Activated CD4-positive, alpha-beta memory T cell treated with anti-CD3 and anti-CD28 coated beads for 36 hours (primary cell): Measurements from ENCODE around the gene C1orf198. TPM values are rescaled to one million over a fixed set of nuclear protein-coding genes. Genes with fewer than 3 reads are reported as not detected.
A peak's percentile ranks its signal among the peaks of the same experiment; 100 is the strongest.

Experiments used
- CTCF ChIA-PET: fragments of 350-600 bp; sonication (Branson Sonifier 250); formaldehyde crosslinking; loops from one replicate; lab custom pipeline; 2021; ENCODE audit warnings: antibody characterized with exemption, inconsistent platforms; lab: Charles Lee
- POLR2A ChIA-PET: fragments of 350-600 bp; sonication (Branson Sonifier 250); formaldehyde crosslinking; loops from one replicate; lab custom pipeline; 2021; ENCODE audit warnings: antibody characterized with exemption; lab: Charles Lee
- DNase-seq: peaks from one replicate; pipeline ENCODE4 v3.0.0-alpha.2; 2020
- H3K27ac Mint-ChIP-seq: one replicate; pipeline ENCODE4 v1.8.0; 2021; ENCODE audit warnings: mixed read lengths
- H3K27me3 Mint-ChIP-seq: one replicate; pipeline ENCODE4 v1.8.0; 2021; ENCODE audit warnings: mixed read lengths
- H3K36me3 Mint-ChIP-seq: one replicate; pipeline ENCODE4 v1.8.0; 2021; ENCODE audit warnings: mixed read lengths
- H3K4me1 Mint-ChIP-seq: one replicate; pipeline ENCODE4 v1.8.0; 2021; ENCODE audit warnings: low read depth, mixed read lengths
- H3K4me3 Mint-ChIP-seq: one replicate; pipeline ENCODE4 v1.8.0; 2021; ENCODE audit warnings: mild to moderate bottlenecking, mixed read lengths
- H3K9me3 Mint-ChIP-seq: one replicate; pipeline ENCODE4 v1.8.0; 2021; ENCODE audit warnings: mixed read lengths
- intact Hi-C: fragments of 100-400 bp; cut with micrococcal nuclease; formaldehyde crosslinking; loops from one replicate; pipeline ENCODE4 v1.15.1; 2023
- total RNA-seq, 2 experiments: library from RNA; stranded (reverse); gene quantifications; one replicate each; pipeline ENCODE4 v1.2.3, GENCODE V29; 2021

C1orf198 gene
- total RNA-seq, 2 experiments from 2014 or later, result 6.4 to 7.2 TPM

GRCh38 chr1:230866171-230867070, 1.9 kb downstream of the C1orf198 start:
- no peak for DNase-seq
- intact Hi-C loops, result loop anchor here (2.0 to 5.0 kb wide), 2 partner anchors 111 to 224 kb away; partner anchors contain the start of genes ARV1, COG2 and TTC13
- ChIA-PET POLR2A (interaction anchor here (0.7 kb wide), 1 partner anchor 53 kb away, joined by 5 read pairs; no protein-coding TSS in a partner anchor), CTCF (interaction anchor here (1.1 kb wide), 2 partner anchors 225 to 228 kb away, joined by 3 read pairs; no protein-coding TSS in a partner anchor)
- peaks cover 17% of the 10 kb centered on the region for H3K27me3 Mint-ChIP-seq
- H3K4me1 Mint-ChIP-seq, result peaks cover 33% of the 10 kb centered on the region
- H3K9me3 Mint-ChIP-seq, result no peaks in the 10 kb centered on the region
- H3K27ac Mint-ChIP-seq, result no peak overlapping the region
- H3K36me3 Mint-ChIP-seq, result no peaks in the 10 kb centered on the region
- peak overlapping the region; percentile 82 for H3K4me3 Mint-ChIP-seq

GRCh38 chr1:230865062-230865817, 3.1 kb downstream of the C1orf198 start:
- Mint-ChIP-seq H3K27me3 (peaks cover 13% of the 10 kb centered on the region), H3K9me3 (no peaks in the 10 kb centered on the region), H3K36me3 (no peaks in the 10 kb centered on the region), H3K4me1 (peaks cover 35% of the 10 kb centered on the region), H3K4me3 (no peak overlapping the region), H3K27ac (no peak overlapping the region)
- DNase-seq, result no peak
- intact Hi-C loops, result loop anchor here (5.0 kb wide), 1 partner anchor 112 kb away; the partner anchor contains the start of genes ARV1 and TTC13
- ChIA-PET POLR2A (no interaction called here), CTCF (no interaction called here)

GRCh38 chr1:230864441-230864840, 3.9 kb downstream of the C1orf198 start:
- CTCF ChIA-PET, result no interaction called here
- H3K36me3 Mint-ChIP-seq, result no peaks in the 10 kb centered on the region
- POLR2A ChIA-PET, result no interaction called here
- no peak for DNase-seq
- H3K4me3 Mint-ChIP-seq, result no peak overlapping the region
- peaks cover 11% of the 10 kb centered on the region for H3K27me3 Mint-ChIP-seq
- intact Hi-C loops, result no loop called here
- H3K27ac Mint-ChIP-seq, result no peak overlapping the region
- no peaks in the 10 kb centered on the region for H3K9me3 Mint-ChIP-seq
- H3K4me1 Mint-ChIP-seq, result peaks cover 35% of the 10 kb centered on the region

- H3K4me1 Mint-ChIP-seq, result peaks cover 33% of the 10 kb centered on the region
- H3K27me3 Mint-ChIP-seq, result peaks cover 9% of the 10 kb centered on the region
- intact Hi-C loops, result no loop called here
- H3K27ac Mint-ChIP-seq, result no peak overlapping the region
- no peaks in the 10 kb centered on the region for H3K9me3 Mint-ChIP-seq
- no peak overlapping the region for H3K4me3 Mint-ChIP-seq
- DNase-seq, result no peak
- no peaks in the 10 kb centered on the region for H3K36me3 Mint-ChIP-seq
- ChIA-PET CTCF (no interaction called here), POLR2A (no interaction called here)
These were observed 4.9 kb downstream of the C1orf198 start for GRCh38 chr1:230863449-230863848.

GRCh38 chr1:230861970-230862595, 6.2 kb downstream of the C1orf198 start:
- POLR2A ChIA-PET, result no interaction called here
- DNase-seq, result no peak

GRCh38 chr1:230861489-230861888, 6.8 kb downstream of the C1orf198 start:
- ChIA-PET POLR2A (no interaction called here), CTCF (no interaction called here)
- H3K9me3 Mint-ChIP-seq, result no peaks in the 10 kb centered on the region
- no peak for DNase-seq
- no peak overlapping the region for H3K4me3 Mint-ChIP-seq
- intact Hi-C loops, result no loop called here
- peaks cover 20% of the 10 kb centered on the region for H3K4me1 Mint-ChIP-seq
- no peak overlapping the region for H3K27ac Mint-ChIP-seq
- no peaks in the 10 kb centered on the region for H3K27me3 Mint-ChIP-seq
- H3K36me3 Mint-ChIP-seq, result no peaks in the 10 kb centered on the region

More at GRCh38 chr1:230861970-230862595, 6.2 kb downstream of the C1orf198 start:
- Mint-ChIP-seq H3K9me3 (no peaks in the 10 kb centered on the region), H3K4me3 (no peak overlapping the region), H3K36me3 (no peaks in the 10 kb centered on the region), H3K27me3 (peaks cover 4% of the 10 kb centered on the region), H3K4me1 (peaks cover 26% of the 10 kb centered on the region), H3K27ac (no peak overlapping the region)
- CTCF ChIA-PET, result no interaction called here
- intact Hi-C loops, result no loop called here

- H3K4me1 Mint-ChIP-seq, result peaks cover 15% of the 10 kb centered on the region
- no peaks in the 10 kb centered on the region for H3K9me3 Mint-ChIP-seq
- intact Hi-C loops, result no loop called here
- no peaks in the 10 kb centered on the region for H3K36me3 Mint-ChIP-seq
- H3K27ac Mint-ChIP-seq, result no peak overlapping the region
- no peaks in the 10 kb centered on the region for H3K27me3 Mint-ChIP-seq
- CTCF ChIA-PET, result no interaction called here
- H3K4me3 Mint-ChIP-seq, result no peak overlapping the region
- DNase-seq, result no peak
- POLR2A ChIA-PET, result no interaction called here
These were observed 7.5 kb downstream of the C1orf198 start for GRCh38 chr1:230860617-230861384.

GRCh38 chr1:230858918-230859729, 9.2 kb downstream of the C1orf198 start:
- Mint-ChIP-seq H3K36me3 (no peaks in the 10 kb centered on the region), H3K27ac (no peak overlapping the region), H3K9me3 (no peaks in the 10 kb centered on the region), H3K4me3 (no peak overlapping the region), H3K4me1 (peaks cover 15% of the 10 kb centered on the region), H3K27me3 (no peaks in the 10 kb centered on the region)
- POLR2A ChIA-PET, result no interaction called here
- intact Hi-C loops, result no loop called here
- CTCF ChIA-PET, result no interaction called here
- no peak for DNase-seq

GRCh38 chr1:230858236-230858820, 10.0 kb downstream of the C1orf198 start:
- no peak for DNase-seq
- no peaks in the 10 kb centered on the region for H3K9me3 Mint-ChIP-seq
- no peak overlapping the region for H3K4me3 Mint-ChIP-seq
- no peak overlapping the region for H3K27ac Mint-ChIP-seq
- intact Hi-C loops, result no loop called here
- ChIA-PET POLR2A (no interaction called here), CTCF (no interaction called here)
- peaks cover 12% of the 10 kb centered on the region for H3K4me1 Mint-ChIP-seq
- peaks cover 2% of the 10 kb centered on the region for H3K36me3 Mint-ChIP-seq
- no peaks in the 10 kb centered on the region for H3K27me3 Mint-ChIP-seq

GRCh38 chr1:230857822-230858221, 10.5 kb downstream of the C1orf198 start:
- Mint-ChIP-seq H3K4me3 (no peak overlapping the region), H3K9me3 (peaks cover 2% of the 10 kb centered on the region), H3K4me1 (peaks cover 8% of the 10 kb centered on the region), H3K36me3 (peaks cover 5% of the 10 kb centered on the region), H3K27me3 (no peaks in the 10 kb centered on the region), H3K27ac (no peak overlapping the region)
- ChIA-PET CTCF (no interaction called here), POLR2A (no interaction called here)
- intact Hi-C loops, result no loop called here
- DNase-seq, result no peak

GRCh38 chr1:230857077-230857476, 11.2 kb downstream of the C1orf198 start:
- Mint-ChIP-seq H3K27ac (no peak overlapping the region), H3K36me3 (peaks cover 7% of the 10 kb centered on the region), H3K9me3 (peaks cover 5% of the 10 kb centered on the region), H3K27me3 (no peaks in the 10 kb centered on the region), H3K4me1 (peaks cover 2% of the 10 kb centered on the region), H3K4me3 (no peak overlapping the region)
- intact Hi-C loops, result no loop called here
- POLR2A ChIA-PET, result no interaction called here
- CTCF ChIA-PET, result no interaction called here
- no peak for DNase-seq
